OCI-LY1 (cell line): ENCODE results near the gene RAD54L.

Experiments used
- H2AFZ ChIP-seq: fragments of 200-600 bp; sonication (generic), shearing (Covaris generic); 2 replicates; pipeline ENCODE4 v1.6.0; 2014; ENCODE audit warnings: antibody characterized with exemption, mild to moderate bottlenecking, low read length
- H3F3A ChIP-seq: fragments of 200-600 bp; sonication (generic), shearing (Covaris generic); 2 replicates; pipeline ENCODE4 v1.6.0; 2014; ENCODE audit warnings: mild to moderate bottlenecking, antibody characterized with exemption, low read length, moderate library complexity; ENCODE audit not compliant: insufficient read depth
- H3K27ac ChIP-seq: fragments of 200-600 bp; sonication (generic); 2 replicates; pipeline ENCODE4 v1.5.1; 2014; ENCODE audit warnings: low read length, mixed run types, mild to moderate bottlenecking, low read depth; ENCODE audit not compliant: poor library complexity, severe bottlenecking
- H3K27me3 ChIP-seq: fragments of 200-600 bp; sonication (generic); 2 replicates; pipeline ENCODE4 v1.6.0; 2014; ENCODE audit warnings: antibody characterized with exemption, mild to moderate bottlenecking, low read length, moderate library complexity; ENCODE audit not compliant: insufficient read depth
- H3K36me3 ChIP-seq: fragments of 200-600 bp; sonication (generic); 2 replicates; pipeline ENCODE4 v1.6.1; 2014; ENCODE audit warnings: mild to moderate bottlenecking, antibody characterized with exemption, low read length, moderate library complexity, mixed read lengths; ENCODE audit not compliant: insufficient read depth
- H3K4me1 ChIP-seq: fragments of 200-600 bp; sonication (generic); 2 replicates; pipeline ENCODE4 v1.5.1; 2014; ENCODE audit warnings: mild to moderate bottlenecking, low read length, moderate library complexity; ENCODE audit not compliant: insufficient read depth, severe bottlenecking
- H3K4me2 ChIP-seq: fragments of 200-600 bp; sonication (generic), shearing (Covaris generic); 2 replicates; pipeline ENCODE4 v1.6.1; 2014; ENCODE audit warnings: low read length
- H3K4me3 ChIP-seq: fragments of 200-600 bp; sonication (generic); 2 replicates; pipeline ENCODE4 v1.5.1; 2014; ENCODE audit warnings: low read length, low read depth, mild to moderate bottlenecking, mixed read lengths; ENCODE audit not compliant: poor library complexity, severe bottlenecking
- H3K79me2 ChIP-seq: fragments of 200-600 bp; shearing (Covaris generic); 2 replicates; pipeline ENCODE4 v1.6.1; 2016; ENCODE audit warnings: mixed run types, low read length, mixed read lengths; ENCODE audit not compliant: insufficient read depth
- H3K9ac ChIP-seq: fragments of 200-600 bp; sonication (generic), shearing (Covaris generic); 2 replicates; pipeline ENCODE4 v1.6.1; 2014; ENCODE audit warnings: mild to moderate bottlenecking, low read length, mixed read lengths
- H3K9me2 ChIP-seq: fragments of 200-600 bp; sonication (generic), shearing (Covaris generic); 2 replicates; pipeline ENCODE4 v1.6.1; 2014; ENCODE audit warnings: low read depth, mild to moderate bottlenecking, low read length, mixed read lengths
- H3K9me3 ChIP-seq: fragments of 200-600 bp; shearing (Covaris generic); 2 replicates; pipeline ENCODE4 v1.6.1; 2014; ENCODE audit warnings: low read length, mixed read lengths
- H4K20me1 ChIP-seq: fragments of 200-600 bp; sonication (generic), shearing (Covaris generic); 2 replicates; pipeline ENCODE4 v1.6.0; 2016; ENCODE audit warnings: mild to moderate bottlenecking, low read length; ENCODE audit not compliant: insufficient read depth
- EZH2 ChIP-seq: fragments of 200-600 bp; sonication (generic), shearing (Covaris generic); IDR thresholded peaks from 2 replicates; pipeline ENCODE4 v1.8.0; 2017; ENCODE audit warnings: borderline replicate concordance, mixed run types, mild to moderate bottlenecking, antibody characterized with exemption, low read length, moderate library complexity, mixed read lengths
- TF ChIP-seq, protein P1 (sequence below): fragments of 200-600 bp; sonication (generic), shearing (Covaris generic); IDR thresholded peaks from 2 replicates; pipeline ENCODE4 v1.5.1; 2017; ENCODE audit warnings: mild to moderate bottlenecking, antibody characterized with exemption, low read length, moderate library complexity, mixed read lengths

The RAD54L gene

DNA sequence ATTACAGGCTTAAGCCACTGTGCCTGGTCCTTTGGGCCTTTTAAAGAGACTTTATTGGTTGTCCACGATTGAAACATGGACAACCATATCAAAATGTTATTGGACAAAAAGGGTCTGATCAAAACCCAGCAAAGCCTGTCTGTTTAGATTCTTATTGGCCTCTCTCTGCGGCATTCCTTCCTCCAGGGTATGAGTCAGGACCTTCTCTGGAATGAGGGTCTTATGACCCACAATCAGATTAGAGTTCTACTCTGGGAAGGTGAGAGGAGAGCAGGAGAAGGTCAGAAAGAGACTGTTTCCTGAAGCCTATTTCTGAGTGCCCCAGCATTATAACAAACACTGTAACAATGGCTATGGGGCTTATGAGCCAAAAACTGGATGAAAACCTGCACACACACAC is 36.5 kb upstream of the RAD54L start:
- Histone ChIP-seq H2AFZ (no peak overlapping the region), H3K4me2 (no peak overlapping the region), H3K9ac (no peak overlapping the region), H3K79me2 (no peaks in the 10 kb centered on the region), H3K9me3 (no peaks in the 10 kb centered on the region), H4K20me1 (no peaks in the 10 kb centered on the region), H3K27ac (no peak overlapping the region), H3K9me2 (no peaks in the 10 kb centered on the region), H3K4me1 (no peaks in the 10 kb centered on the region), H3F3A (no peaks in the 10 kb centered on the region), H3K36me3 (no peaks in the 10 kb centered on the region), H3K27me3 (no peaks in the 10 kb centered on the region), H3K4me3 (no peak overlapping the region)
- TF ChIP-seq, protein P1, sequence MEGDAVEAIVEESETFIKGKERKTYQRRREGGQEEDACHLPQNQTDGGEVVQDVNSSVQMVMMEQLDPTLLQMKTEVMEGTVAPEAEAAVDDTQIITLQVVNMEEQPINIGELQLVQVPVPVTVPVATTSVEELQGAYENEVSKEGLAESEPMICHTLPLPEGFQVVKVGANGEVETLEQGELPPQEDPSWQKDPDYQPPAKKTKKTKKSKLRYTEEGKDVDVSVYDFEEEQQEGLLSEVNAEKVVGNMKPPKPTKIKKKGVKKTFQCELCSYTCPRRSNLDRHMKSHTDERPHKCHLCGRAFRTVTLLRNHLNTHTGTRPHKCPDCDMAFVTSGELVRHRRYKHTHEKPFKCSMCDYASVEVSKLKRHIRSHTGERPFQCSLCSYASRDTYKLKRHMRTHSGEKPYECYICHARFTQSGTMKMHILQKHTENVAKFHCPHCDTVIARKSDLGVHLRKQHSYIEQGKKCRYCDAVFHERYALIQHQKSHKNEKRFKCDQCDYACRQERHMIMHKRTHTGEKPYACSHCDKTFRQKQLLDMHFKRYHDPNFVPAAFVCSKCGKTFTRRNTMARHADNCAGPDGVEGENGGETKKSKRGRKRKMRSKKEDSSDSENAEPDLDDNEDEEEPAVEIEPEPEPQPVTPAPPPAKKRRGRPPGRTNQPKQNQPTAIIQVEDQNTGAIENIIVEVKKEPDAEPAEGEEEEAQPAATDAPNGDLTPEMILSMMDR: no peak
- no peak for TF ChIP-seq EZH2

DNA sequence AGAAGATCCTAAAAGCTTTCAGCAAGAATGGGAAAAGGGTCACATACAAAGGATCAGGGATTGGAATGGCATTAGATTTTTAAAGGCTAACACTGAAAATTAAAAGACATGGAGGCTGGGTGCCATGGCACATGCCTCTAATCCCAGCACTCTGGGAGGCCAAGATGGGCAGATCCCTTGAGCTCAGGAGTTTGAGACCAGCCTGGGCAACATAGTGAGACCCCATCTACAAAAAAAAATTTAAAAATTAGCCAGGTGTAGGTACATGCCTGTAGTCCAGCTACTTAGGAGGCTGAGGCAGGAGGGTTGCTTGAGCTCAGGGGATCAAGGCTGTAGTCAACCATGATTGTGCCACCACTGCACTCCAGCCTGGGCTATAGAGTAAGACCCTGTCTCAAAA is 32.1 kb upstream of the RAD54L start:
- no peak overlapping the region for H3K4me2 ChIP-seq
- H3K9me2 ChIP-seq: no peaks in the 10 kb centered on the region
- no peak overlapping the region for H3K4me3 ChIP-seq
- H3K9me3 ChIP-seq: no peaks in the 10 kb centered on the region
- no peaks in the 10 kb centered on the region for H3K27me3 ChIP-seq
- no peaks in the 10 kb centered on the region for H3K36me3 ChIP-seq
- H3K79me2 ChIP-seq: no peaks in the 10 kb centered on the region
- TF ChIP-seq, protein P1: no peak
- no peak for TF ChIP-seq EZH2
- H2AFZ ChIP-seq: no peak overlapping the region
- H3F3A ChIP-seq: no peaks in the 10 kb centered on the region
- H3K9ac ChIP-seq: no peak overlapping the region
- H4K20me1 ChIP-seq: no peaks in the 10 kb centered on the region
- H3K27ac ChIP-seq: no peak overlapping the region
- H3K4me1 ChIP-seq: no peaks in the 10 kb centered on the region

DNA sequence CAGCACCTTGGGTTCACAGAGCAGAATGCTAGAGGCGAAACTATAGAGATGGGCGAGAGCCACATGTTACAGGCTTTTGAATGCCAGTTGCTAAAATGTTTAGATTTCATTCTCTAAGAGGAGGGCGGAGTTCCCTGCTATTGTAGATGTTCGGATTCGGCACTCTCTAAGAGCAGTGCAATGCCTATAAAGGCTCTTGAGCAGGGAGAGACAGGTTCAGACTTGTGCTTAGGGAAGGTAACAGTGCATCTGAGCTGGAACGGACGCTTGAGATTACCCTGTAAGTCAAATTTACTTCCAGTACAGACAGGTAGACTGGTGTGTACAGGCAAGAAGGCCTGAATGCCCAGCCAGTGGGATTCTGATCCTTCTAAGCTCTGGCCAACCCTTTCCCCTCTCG is 29.1 kb upstream of the RAD54L start:
- H3K27ac ChIP-seq: no peak overlapping the region

More for the DNA sequence above, 29.1 kb upstream of the RAD54L start:
- no peak overlapping the region for H2AFZ ChIP-seq
- H3K36me3 ChIP-seq: no peaks in the 10 kb centered on the region
- H3K4me2 ChIP-seq: no peak overlapping the region
- no peaks in the 10 kb centered on the region for H3K9me2 ChIP-seq
- no peak overlapping the region for H3K4me3 ChIP-seq
- no peaks in the 10 kb centered on the region for H3K9me3 ChIP-seq
- no peaks in the 10 kb centered on the region for H4K20me1 ChIP-seq
- no peaks in the 10 kb centered on the region for H3K27me3 ChIP-seq
- no peaks in the 10 kb centered on the region for H3K79me2 ChIP-seq
- no peak for TF ChIP-seq EZH2
- TF ChIP-seq, protein P1: no peak
- H3K9ac ChIP-seq: no peak overlapping the region
- H3F3A ChIP-seq: no peaks in the 10 kb centered on the region
- peaks cover 8% of the 10 kb centered on the region for H3K4me1 ChIP-seq
